K562 (cell line): ENCODE data around the gene NDST1. TPM values are rescaled to one million over a fixed set of nuclear protein-coding genes. Genes with fewer than 3 reads are reported as not detected.

Source experiments
- BRD9 ChIP-seq: fragments of 450-650 bp; IDR thresholded peaks from 2 replicates; pipeline ENCODE4 v1.6.1; 2018; ENCODE audit warnings: low read depth; ENCODE audit not compliant: partially characterized antibody
- CBX8 ChIP-seq: fragments of 200-600 bp; sonication (generic); IDR thresholded peaks from 2 replicates; pipeline ENCODE4 v1.6.1; 2012; ENCODE audit warnings: borderline replicate concordance, mixed run types, low read depth, mild to moderate bottlenecking, moderate library complexity, mixed read lengths, low read length, control low read depth, inconsistent platforms; ENCODE audit not compliant: poor library complexity, severe bottlenecking; ENCODE audit errors: extremely low read depth
- EP300 ChIP-seq: IDR thresholded peaks from 2 replicates; pipeline ENCODE4 v1.6.1; 2012; ENCODE audit warnings: low read length, improper control_type of control experiment
- KLF10 ChIP-seq: fragments of 250-450 bp; sonication (Bioruptor Pico); IDR thresholded peaks from 2 replicates; pipeline ENCODE4 v1.6.1; 2021; ENCODE audit warnings: matching md5 sums
- NR2F6 ChIP-seq: fragments of 450-650 bp; formaldehyde crosslinking; IDR thresholded peaks from 2 replicates; pipeline ENCODE4 v1.4.0; 2020; ENCODE audit warnings: mild to moderate bottlenecking
- PTTG1 ChIP-seq: fragments of 450-650 bp; IDR thresholded peaks from 2 replicates; pipeline ENCODE4 v1.6.1; 2016; ENCODE audit warnings: low read depth, mild to moderate bottlenecking, missing genetic modification characterization, missing compliant biosample characterization
- RFX1 ChIP-seq: fragments of 450-650 bp; IDR thresholded peaks from 2 replicates; pipeline ENCODE4 v1.6.1; 2016; ENCODE audit warnings: mild to moderate bottlenecking, moderate library complexity
- polyA plus RNA-seq, 8 experiments: library from polyadenylated mRNA; depleted of rRNA in 4 of 8; stranded (reverse) in 5 of 8; unstranded in 3 of 8; fragments of >200 nt; fragmentation: Nextera tagmentation in 2 of 8; fragmentation: Illumina TruSeq in 1 of 8; extraction: Ambion mirVana in 2 of 8; extraction: Trizol in 1 of 8; gene quantifications; 2 replicates each; pipeline versions ENCODE4 v1.2.1 to v1.2.3, GENCODE V29; 2011 to 2014; ENCODE audit warnings: inconsistent platforms in 1 of 8, missing spikeins in 1 of 8
- total RNA-seq, 7 experiments: library from RNA; depleted of rRNA in 6 of 7; stranded (reverse); fragments of >200 nt in 6 of 7; fragmentation: Illumina TruSeq in 2 of 7; extraction: Trizol in 2 of 7; gene quantifications; 2 replicates each; pipeline versions ENCODE4 v1.2.1 to v1.2.3, GENCODE V29; 2011 to 2021; ENCODE audit warnings: low replicate concordance in 1 of 7
- TF ChIP-seq, protein P1 (sequence below): IDR thresholded peaks from 2 replicates; pipeline ENCODE4 v1.6.1; 2014; ENCODE audit warnings: antibody characterized with exemption
- TF ChIP-seq, protein P2 (sequence below): fragments of 250-450 bp; sonication (Bioruptor Pico); IDR thresholded peaks from 2 replicates; pipeline ENCODE4 v1.4.0; 2020; ENCODE audit warnings: mild to moderate bottlenecking

The NDST1 gene
- total and polyA plus RNA-seq, 9 of the 15 experiments (the other 6 are each of a cell fraction or from before 2014, with no cell fraction given) = 0.38 to 47.9 (median 9.9) TPM

DNA sequence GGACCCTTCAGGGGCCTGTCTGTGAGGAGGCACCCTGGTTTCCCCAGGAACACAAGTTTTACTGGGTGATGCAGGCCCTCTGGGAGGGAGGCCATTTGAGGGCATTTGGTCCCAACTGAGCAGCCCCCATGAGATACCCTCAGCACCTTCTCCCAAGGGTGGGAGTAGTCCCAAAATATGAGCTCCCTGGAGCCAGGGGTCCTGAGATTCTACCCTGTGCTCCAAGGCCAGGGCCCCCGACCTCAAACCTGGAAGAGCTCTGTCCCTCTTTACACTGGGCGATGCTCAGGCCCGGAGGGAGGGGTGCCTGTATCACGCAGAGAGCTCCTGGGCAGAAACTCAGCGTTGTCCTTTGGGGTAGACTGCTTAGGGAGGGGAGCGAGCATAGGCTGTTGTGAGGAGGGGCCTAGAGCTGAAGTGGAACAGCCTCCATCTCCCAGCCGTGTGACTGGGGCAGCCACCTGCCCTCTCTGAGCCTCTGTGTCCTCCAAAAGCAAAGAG, 68.6 kb downstream of the NDST1 start (continued):
- TF ChIP-seq NR2F6 (CRISPR knock-in tag) (no peak), PTTG1 (no peak), RFX1 (no peak), KLF10 (CRISPR knock-in tag) (no peak), BRD9 (no peak), EP300 (no peak), CBX8 (no peak)
- TF ChIP-seq, protein P1, sequence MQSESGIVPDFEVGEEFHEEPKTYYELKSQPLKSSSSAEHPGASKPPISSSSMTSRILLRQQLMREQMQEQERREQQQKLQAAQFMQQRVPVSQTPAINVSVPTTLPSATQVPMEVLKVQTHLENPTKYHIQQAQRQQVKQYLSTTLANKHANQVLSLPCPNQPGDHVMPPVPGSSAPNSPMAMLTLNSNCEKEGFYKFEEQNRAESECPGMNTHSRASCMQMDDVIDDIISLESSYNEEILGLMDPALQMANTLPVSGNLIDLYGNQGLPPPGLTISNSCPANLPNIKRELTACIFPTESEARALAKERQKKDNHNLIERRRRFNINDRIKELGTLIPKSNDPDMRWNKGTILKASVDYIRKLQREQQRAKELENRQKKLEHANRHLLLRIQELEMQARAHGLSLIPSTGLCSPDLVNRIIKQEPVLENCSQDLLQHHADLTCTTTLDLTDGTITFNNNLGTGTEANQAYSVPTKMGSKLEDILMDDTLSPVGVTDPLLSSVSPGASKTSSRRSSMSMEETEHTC = no peak
- TF ChIP-seq, protein P2, sequence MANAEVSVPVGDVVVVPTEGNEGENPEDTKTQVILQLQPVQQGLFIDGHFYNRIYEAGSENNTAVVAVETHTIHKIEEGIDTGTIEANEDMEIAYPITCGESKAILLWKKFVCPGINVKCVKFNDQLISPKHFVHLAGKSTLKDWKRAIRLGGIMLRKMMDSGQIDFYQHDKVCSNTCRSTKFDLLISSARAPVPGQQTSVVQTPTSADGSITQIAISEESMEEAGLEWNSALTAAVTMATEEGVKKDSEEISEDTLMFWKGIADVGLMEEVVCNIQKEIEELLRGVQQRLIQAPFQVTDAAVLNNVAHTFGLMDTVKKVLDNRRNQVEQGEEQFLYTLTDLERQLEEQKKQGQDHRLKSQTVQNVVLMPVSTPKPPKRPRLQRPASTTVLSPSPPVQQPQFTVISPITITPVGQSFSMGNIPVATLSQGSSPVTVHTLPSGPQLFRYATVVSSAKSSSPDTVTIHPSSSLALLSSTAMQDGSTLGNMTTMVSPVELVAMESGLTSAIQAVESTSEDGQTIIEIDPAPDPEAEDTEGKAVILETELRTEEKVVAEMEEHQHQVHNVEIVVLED (CRISPR knock-in tag) = no peak
- TF ChIP-seq, all 486 proteins: peak for 0
